ENCODE measurements around the gene USF3. TPM values are rescaled to one million over a fixed set of nuclear protein-coding genes. Genes with fewer than 3 reads are reported as not detected.

The USF3 gene
- total RNA-seq, 3 donors from 2014 or later, result 19.7 to 38.9 (median 28.5) TPM

- intact Hi-C loops (cut with DNase I; ENCODE audit: low total_unique reads), result no loop called here
- Histone ChIP-seq H3K27me3 (no peaks in the 10 kb centered on the region), H3K36me3 (no peaks in the 10 kb centered on the region)
Observed at GRCh38 chr3:113628788-113629187, 67.7 kb downstream of the USF3 start.

GRCh38 chr3:113628316-113628715 is 68.1 kb downstream of the USF3 start:
- Histone ChIP-seq H3K4me3 (no peak overlapping the region), H3K4me1 (no peaks in the 10 kb centered on the region), H3K9me3 (no peaks in the 10 kb centered on the region), H3K27ac (no peak overlapping the region), H3K27me3 (no peaks in the 10 kb centered on the region), H3K36me3 (no peaks in the 10 kb centered on the region)
- DNase-seq (ENCODE audit: low spot score in 2 of 2), result no peak
- intact Hi-C loops (cut with DNase I; ENCODE audit: low total_unique reads), result no loop called here
- no peak for TF ChIP-seq POLR2AphosphoS5 (IDR thresholded peaks at IDR 0.05)
- TF ChIP-seq CTCF (IDR thresholded peaks at IDR 0.05), result no peak
- TF ChIP-seq POLR2A (IDR thresholded peaks at IDR 0.05), result no peak

More at GRCh38 chr3:113628788-113629187, 67.7 kb downstream of the USF3 start:
- no peaks in the 10 kb centered on the region for H3K4me1 ChIP-seq
- no peak for DNase-seq (ENCODE audit: low spot score in 2 of 2)
- H3K9me3 ChIP-seq, result no peaks in the 10 kb centered on the region
- H3K27ac ChIP-seq, result no peak overlapping the region
- H3K4me3 ChIP-seq, result no peak overlapping the region
- no peak for TF ChIP-seq POLR2A (IDR thresholded peaks at IDR 0.05)
- TF ChIP-seq POLR2AphosphoS5 (IDR thresholded peaks at IDR 0.05), result no peak
- no peak for TF ChIP-seq CTCF (IDR thresholded peaks at IDR 0.05)

GRCh38 chr3:113626503-113627371 is 69.7 kb downstream of the USF3 start:
- no peak for DNase-seq (ENCODE audit: low spot score in 2 of 2)
- Histone ChIP-seq H3K36me3 (no peaks in the 10 kb centered on the region), H3K27ac (no peak overlapping the region), H3K9me3 (no peaks in the 10 kb centered on the region), H3K4me1 (no peaks in the 10 kb centered on the region), H3K27me3 (no peaks in the 10 kb centered on the region), H3K4me3 (peak overlapping the region; percentile 1 to 21 (median 14))
- TF ChIP-seq POLR2AphosphoS5 (IDR thresholded peaks at IDR 0.05) (no peak), POLR2A (IDR thresholded peaks at IDR 0.05) (no peak), CTCF (IDR thresholded peaks at IDR 0.05) (peak; percentile 24 to 81 (median 67))
- intact Hi-C loops (cut with DNase I; ENCODE audit: low total_unique reads), result loop anchor here (1.0 kb wide), 1 partner anchor 14 kb away; no protein-coding TSS in a partner anchor

- TF ChIP-seq POLR2A (IDR thresholded peaks at IDR 0.05) (no peak), POLR2AphosphoS5 (IDR thresholded peaks at IDR 0.05) (no peak), CTCF (IDR thresholded peaks at IDR 0.05) (no peak)
- intact Hi-C loops (cut with DNase I; ENCODE audit: low total_unique reads), result loop anchor here (1.0 kb wide), 1 partner anchor 14 kb away; no protein-coding TSS in a partner anchor
- Histone ChIP-seq H3K27ac (no peak overlapping the region), H3K4me1 (no peaks in the 10 kb centered on the region), H3K36me3 (no peaks in the 10 kb centered on the region), H3K4me3 (peak overlapping the region in 2 of 3 donors; percentile 1 to 13), H3K27me3 (no peaks in the 10 kb centered on the region), H3K9me3 (no peaks in the 10 kb centered on the region)
- DNase-seq (ENCODE audit: low spot score in 2 of 2), result no peak
Observed at GRCh38 chr3:113625834-113626233, 70.6 kb downstream of the USF3 start.

- H3K27ac ChIP-seq, result no peak overlapping the region
- no peaks in the 10 kb centered on the region for H3K27me3 ChIP-seq
- H3K36me3 ChIP-seq, result no peaks in the 10 kb centered on the region
- H3K9me3 ChIP-seq, result no peaks in the 10 kb centered on the region
- TF ChIP-seq POLR2AphosphoS5 (IDR thresholded peaks at IDR 0.05) (no peak), CTCF (IDR thresholded peaks at IDR 0.05) (no peak), POLR2A (IDR thresholded peaks at IDR 0.05) (no peak)
- no peaks in the 10 kb centered on the region for H3K4me1 ChIP-seq
- DNase-seq (ENCODE audit: low spot score in 2 of 2), result no peak
- peak overlapping the region in 1 of 3 donors; percentile 14 for H3K4me3 ChIP-seq
- intact Hi-C loops (cut with DNase I; ENCODE audit: low total_unique reads), result no loop called here
Observed at GRCh38 chr3:113623811-113624210, 72.6 kb downstream of the USF3 start.

All from breast epithelium (tissue), 4 donors.